Loucy (cell line): ENCODE measurements around the gene PANK4.

Experiments
- H2AFZ ChIP-seq: fragments of 200-600 bp; sonication (generic); 2 replicates; pipeline ENCODE4 v1.6.0; 2016; ENCODE audit warnings: antibody characterized with exemption, mild to moderate bottlenecking, low read length, moderate library complexity
- H3F3A ChIP-seq: fragments of 200-600 bp; 2 replicates; pipeline ENCODE4 v1.6.0; 2016; ENCODE audit warnings: antibody characterized with exemption, low read depth, mild to moderate bottlenecking
- H3K27me3 ChIP-seq: fragments of 200-600 bp; sonication (generic); 2 replicates; pipeline ENCODE4 v1.6.1; 2014; ENCODE audit warnings: low read length, mild to moderate bottlenecking; ENCODE audit not compliant: insufficient read depth, poor library complexity, severe bottlenecking
- H3K36me3 ChIP-seq: fragments of 200-600 bp; sonication (generic); 2 replicates; pipeline ENCODE4 v1.6.1; 2016; ENCODE audit warnings: low read length; ENCODE audit not compliant: insufficient read depth
- H3K4me1 ChIP-seq: fragments of 200-600 bp; sonication (generic); 2 replicates; pipeline ENCODE4 v1.5.1; 2014; ENCODE audit warnings: low read length, mild to moderate bottlenecking; ENCODE audit not compliant: insufficient read depth, poor library complexity, severe bottlenecking
- H3K4me2 ChIP-seq: fragments of 200-600 bp; sonication (generic); 2 replicates; pipeline ENCODE4 v1.6.0; 2014; ENCODE audit warnings: antibody characterized with exemption, low read length, low read depth, mild to moderate bottlenecking; ENCODE audit not compliant: poor library complexity, severe bottlenecking
- H3K4me3 ChIP-seq: fragments of 200-600 bp; sonication (generic); 2 replicates; pipeline ENCODE4 v1.5.1; 2014; ENCODE audit warnings: low read length, mild to moderate bottlenecking, mixed read lengths; ENCODE audit not compliant: poor library complexity, severe bottlenecking
- H3K79me2 ChIP-seq: fragments of 200-600 bp; sonication (generic); 2 replicates; pipeline ENCODE4 v1.6.1; 2014; ENCODE audit warnings: low read length; ENCODE audit not compliant: insufficient read depth
- H3K9ac ChIP-seq: fragments of 200-600 bp; sonication (generic); 2 replicates; pipeline ENCODE4 v1.6.0; 2014; ENCODE audit warnings: mild to moderate bottlenecking, low read depth, low read length, moderate library complexity; ENCODE audit not compliant: poor library complexity, severe bottlenecking
- H3K9me2 ChIP-seq: fragments of 200-600 bp; sonication (generic); replicated peaks from 2 replicates; pipeline ENCODE4 v1.6.1; 2016; ENCODE audit warnings: low read depth, low read length, mixed read lengths
- H3K9me3 ChIP-seq: fragments of 200-600 bp; sonication (generic); 2 replicates; pipeline ENCODE4 v1.6.1; 2014; ENCODE audit warnings: mild to moderate bottlenecking, antibody characterized with exemption, low read length, low read depth; ENCODE audit not compliant: insufficient read depth
- H4K20me1 ChIP-seq: fragments of 200-600 bp; sonication (generic); 2 replicates; pipeline ENCODE4 v1.6.0; 2014; ENCODE audit warnings: antibody characterized with exemption, low read length, mild to moderate bottlenecking; ENCODE audit not compliant: insufficient read depth, poor library complexity, severe bottlenecking
- CTCF ChIP-seq: fragments of 200-600 bp; sonication (generic); conservative IDR thresholded peaks from 2 replicates; pipeline ENCODE4 v1.5.1; 2014; ENCODE audit warnings: mild to moderate bottlenecking, antibody characterized with exemption, low read length
- EZH2phosphoT487 ChIP-seq: fragments of 200-600 bp; IDR thresholded peaks from 2 replicates; pipeline ENCODE4 v1.6.1; 2018; ENCODE audit warnings: antibody characterized with exemption, mild to moderate bottlenecking, moderate library complexity, borderline replicate concordance

PANK4 gene

DNA sequence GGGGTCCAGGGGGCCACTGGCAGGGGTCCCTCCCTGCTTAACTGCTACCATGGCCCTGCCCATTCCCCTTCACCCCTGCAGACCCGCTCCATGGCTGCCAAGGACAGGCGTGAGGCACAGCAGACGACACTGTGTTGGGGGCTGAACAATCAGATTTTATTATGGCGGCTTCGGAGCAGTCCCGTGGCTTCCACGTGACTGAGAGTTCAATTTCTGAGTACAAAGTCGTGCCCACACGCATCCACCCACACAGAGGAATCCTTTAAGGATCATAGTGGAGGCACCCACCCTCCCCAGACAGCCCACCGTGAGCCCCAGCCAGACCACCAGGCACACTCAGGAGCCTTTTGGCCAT, 2.2 kb upstream of the PANK4 start:
- Histone ChIP-seq H3K9me2 (no peaks in the 10 kb centered on the region), H3K27me3 (no peaks in the 10 kb centered on the region), H3K4me1 (peaks cover 24% of the 10 kb centered on the region), H3F3A (no peaks in the 10 kb centered on the region), H3K4me2 (no peak overlapping the region), H3K79me2 (peaks cover 24% of the 10 kb centered on the region), H3K36me3 (no peaks in the 10 kb centered on the region), H3K9ac (no peak overlapping the region), H4K20me1 (peaks cover 23% of the 10 kb centered on the region), H3K4me3 (no peak overlapping the region), H3K9me3 (no peaks in the 10 kb centered on the region), H2AFZ (no peak overlapping the region)
- TF ChIP-seq EZH2phosphoT487, result no peak
- TF ChIP-seq CTCF, result no peak

DNA sequence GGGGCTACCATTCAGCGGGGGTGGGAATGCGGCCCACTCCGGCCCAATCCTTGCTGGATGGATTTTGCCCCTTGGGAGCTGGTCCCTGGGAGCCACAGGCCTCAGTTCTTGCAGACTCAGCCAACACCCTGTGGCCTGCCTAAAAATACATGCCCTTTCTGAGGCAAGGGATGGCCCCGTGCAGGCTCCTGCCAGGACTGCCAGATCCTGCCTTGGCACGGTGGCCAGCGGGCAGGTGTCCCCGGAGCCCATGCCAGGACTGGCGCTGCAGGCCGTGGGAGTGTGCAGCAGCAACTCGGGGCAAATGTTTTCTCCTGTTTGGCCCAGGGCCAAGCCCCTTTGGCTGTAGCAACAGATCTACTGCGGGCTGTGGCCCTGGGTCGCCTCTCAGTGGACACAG, 1.6 kb upstream of the PANK4 start:
- Histone ChIP-seq H3K36me3 (no peaks in the 10 kb centered on the region), H3K79me2 (peaks cover 30% of the 10 kb centered on the region), H4K20me1 (peaks cover 29% of the 10 kb centered on the region), H3K27me3 (no peaks in the 10 kb centered on the region), H3K9me2 (no peaks in the 10 kb centered on the region), H3K4me1 (peaks cover 27% of the 10 kb centered on the region), H2AFZ (no peak overlapping the region), H3K4me2 (no peak overlapping the region), H3F3A (no peaks in the 10 kb centered on the region), H3K9me3 (no peaks in the 10 kb centered on the region), H3K4me3 (no peak overlapping the region), H3K9ac (no peak overlapping the region)
- TF ChIP-seq CTCF (no peak), EZH2phosphoT487 (no peak)

DNA sequence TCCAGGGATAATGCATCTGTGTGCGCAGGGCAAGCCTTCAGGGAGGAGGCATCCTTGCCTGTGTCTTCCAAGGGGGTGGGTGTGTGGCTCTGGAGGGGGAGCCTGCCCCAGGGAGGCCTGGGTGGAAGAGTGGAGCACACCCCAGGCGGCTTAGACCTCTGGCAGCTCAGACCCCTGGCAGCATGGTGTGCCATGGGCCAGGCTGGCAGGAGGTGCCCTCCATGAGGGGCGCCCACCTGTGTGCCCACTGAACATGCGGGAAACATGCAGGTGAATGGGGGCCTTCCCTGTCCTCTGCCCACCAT, 1.1 kb upstream of the PANK4 start:
- Histone ChIP-seq H3K4me3 (no peak overlapping the region), H3F3A (no peaks in the 10 kb centered on the region), H3K9ac (no peak overlapping the region), H3K9me3 (no peaks in the 10 kb centered on the region), H3K4me1 (peaks cover 27% of the 10 kb centered on the region), H2AFZ (no peak overlapping the region), H3K4me2 (no peak overlapping the region), H4K20me1 (peaks cover 34% of the 10 kb centered on the region), H3K36me3 (no peaks in the 10 kb centered on the region), H3K27me3 (no peaks in the 10 kb centered on the region), H3K79me2 (peaks cover 35% of the 10 kb centered on the region), H3K9me2 (no peaks in the 10 kb centered on the region)
- no peak for TF ChIP-seq EZH2phosphoT487
- no peak for TF ChIP-seq CTCF
